Activated naive CD4-positive, alpha-beta T cell treated with anti-CD3 and anti-CD28 coated beads for 36 hours (primary cell): ENCODE measurements around the gene CABLES1. TPM values are rescaled to one million over a fixed set of nuclear protein-coding genes. Genes with fewer than 3 reads are reported as not detected.

Source experiments
- CTCF ChIA-PET: fragments of 350-600 bp; sonication (Branson Sonifier 250); formaldehyde crosslinking; loops from one replicate; lab custom pipeline; 2021; ENCODE audit warnings: antibody characterized with exemption; lab: Charles Lee
- DNase-seq: peaks from one replicate; pipeline ENCODE4 v3.0.0-alpha.2; 2020
- H3K27ac Mint-ChIP-seq: one replicate; pipeline ENCODE4 v1.8.0; 2021; ENCODE audit warnings: mild to moderate bottlenecking, mixed read lengths
- H3K27me3 Mint-ChIP-seq: one replicate; pipeline ENCODE4 v1.8.0; 2021; ENCODE audit warnings: low read depth, mixed read lengths
- H3K36me3 Mint-ChIP-seq: one replicate; pipeline ENCODE4 v1.8.0; 2021; ENCODE audit warnings: low read depth, mixed read lengths
- H3K4me1 Mint-ChIP-seq: one replicate; pipeline ENCODE4 v1.8.0; 2021; ENCODE audit warnings: low read depth, mixed read lengths
- H3K4me3 Mint-ChIP-seq: one replicate; pipeline ENCODE4 v1.8.0; 2021; ENCODE audit warnings: mild to moderate bottlenecking, moderate library complexity, mixed read lengths
- H3K9me3 Mint-ChIP-seq: one replicate; pipeline ENCODE4 v1.8.0; 2021; ENCODE audit warnings: mixed read lengths
- intact Hi-C: fragments of 100-400 bp; cut with micrococcal nuclease; formaldehyde crosslinking; loops from one replicate; pipeline ENCODE4 v1.15.1; 2023
- total RNA-seq, 2 experiments: library from RNA; stranded (reverse); gene quantifications; one replicate each; pipeline ENCODE4 v1.2.3, GENCODE V29; 2021

Gene CABLES1
- total RNA-seq, 2 experiments from 2014 or later, result 0.12 to 0.38 TPM

DNA sequence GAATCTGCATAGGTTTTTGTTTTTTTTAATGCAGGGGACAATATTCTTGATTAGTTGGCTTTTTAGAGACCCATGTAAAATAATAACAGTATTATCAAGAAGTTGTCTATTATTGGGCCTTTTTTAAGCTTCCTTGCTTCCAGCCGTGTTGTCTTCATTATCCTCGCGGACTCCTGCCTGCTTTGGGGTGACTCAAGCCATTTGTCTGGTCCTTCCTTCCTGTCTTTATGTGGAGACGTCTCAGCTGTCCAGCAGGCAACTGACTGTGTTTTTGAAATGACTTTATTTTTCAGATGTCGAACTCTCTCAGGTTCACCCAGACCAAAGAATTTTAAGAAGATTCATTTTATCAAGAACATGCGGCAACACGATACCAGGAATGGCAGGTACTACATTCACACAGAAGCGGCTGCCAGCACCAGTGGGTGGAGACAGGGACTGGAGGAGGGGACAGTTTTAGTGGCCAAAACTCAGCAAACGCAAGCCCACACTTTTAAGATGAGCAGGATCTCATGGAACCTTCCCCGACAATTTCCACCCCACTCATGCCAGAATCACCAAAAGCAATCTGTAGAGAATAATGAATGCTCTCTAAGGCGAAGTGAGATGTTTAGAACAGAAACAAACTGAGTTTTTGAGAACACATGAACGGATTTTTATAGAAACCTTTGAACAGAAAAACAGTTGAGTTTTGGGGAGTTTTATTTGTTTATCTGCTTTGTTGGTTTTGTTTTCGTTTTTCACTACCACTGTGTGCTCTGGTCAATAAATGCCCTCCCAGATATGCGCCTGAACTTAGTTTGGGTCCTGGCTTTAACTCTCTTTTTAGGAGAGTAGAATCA, 59.1 kb downstream of the CABLES1 start:
- no peak for DNase-seq
- intact Hi-C loops, result no loop called here
- Mint-ChIP-seq H3K27me3 (no peaks in the 10 kb centered on the region), H3K4me3 (no peak overlapping the region), H3K4me1 (peaks cover 9% of the 10 kb centered on the region), H3K9me3 (no peaks in the 10 kb centered on the region), H3K36me3 (no peaks in the 10 kb centered on the region), H3K27ac (no peak overlapping the region)
- CTCF ChIA-PET, result interaction anchor here (1.2 to 2.3 kb wide), 2 partner anchors 13 to 185 kb away, joined by 3 to 12 read pairs; no protein-coding TSS in a partner anchor

DNA sequence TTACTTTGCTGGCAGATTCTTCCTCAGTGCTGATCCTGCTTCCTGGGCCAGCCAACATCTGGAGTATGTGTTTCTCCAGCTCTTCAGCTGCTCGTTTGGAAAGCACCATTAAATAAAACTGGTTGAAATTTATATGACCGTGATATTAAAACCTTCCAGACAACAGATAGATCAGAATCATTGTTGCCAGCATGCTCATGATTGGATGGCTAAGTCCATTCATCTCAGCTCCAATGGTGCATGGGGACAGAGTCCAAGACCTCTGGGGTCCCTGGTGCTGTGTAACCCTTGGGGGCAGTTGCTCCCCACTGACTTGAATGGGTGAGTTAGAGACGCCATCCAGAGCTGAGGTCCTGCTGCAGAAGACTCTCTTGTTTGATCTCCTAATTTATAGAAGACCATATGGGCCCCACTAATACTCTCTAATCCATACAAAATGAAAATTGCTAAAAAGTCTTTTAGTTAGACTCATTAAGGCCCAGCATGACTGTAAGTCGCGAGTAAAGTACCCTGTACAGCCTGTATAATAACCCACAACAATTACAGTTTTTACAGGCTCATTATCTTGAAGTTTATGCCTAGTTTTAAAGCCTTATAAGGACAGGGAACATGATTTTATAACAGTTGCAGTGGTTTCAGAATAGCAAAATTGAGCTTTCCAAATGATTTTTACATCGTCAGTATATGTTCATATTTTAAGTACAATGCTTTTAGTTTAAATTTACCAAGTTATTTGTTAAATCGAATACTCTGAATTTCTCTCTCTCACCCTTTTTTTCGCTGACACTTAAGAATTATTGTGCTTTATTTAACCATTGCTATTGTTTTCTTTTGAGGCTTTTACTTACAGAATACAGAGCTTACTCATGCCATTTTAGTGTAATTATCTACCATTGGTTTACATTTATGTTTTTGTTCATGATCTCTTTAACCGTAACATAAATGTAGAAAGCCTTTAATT, 60.0 kb downstream of the CABLES1 start:
- H3K9me3 Mint-ChIP-seq, result no peaks in the 10 kb centered on the region
- no peak overlapping the region for H3K27ac Mint-ChIP-seq
- H3K27me3 Mint-ChIP-seq, result no peaks in the 10 kb centered on the region
- DNase-seq, result no peak
- peaks cover 9% of the 10 kb centered on the region for H3K4me1 Mint-ChIP-seq
- CTCF ChIA-PET, result interaction anchor here (0.6 to 2.3 kb wide), 2 partner anchors 12 to 71 kb away, joined by 5 to 12 read pairs; no protein-coding TSS in a partner anchor
- intact Hi-C loops, result no loop called here
- H3K4me3 Mint-ChIP-seq, result no peak overlapping the region
- no peaks in the 10 kb centered on the region for H3K36me3 Mint-ChIP-seq

DNA sequence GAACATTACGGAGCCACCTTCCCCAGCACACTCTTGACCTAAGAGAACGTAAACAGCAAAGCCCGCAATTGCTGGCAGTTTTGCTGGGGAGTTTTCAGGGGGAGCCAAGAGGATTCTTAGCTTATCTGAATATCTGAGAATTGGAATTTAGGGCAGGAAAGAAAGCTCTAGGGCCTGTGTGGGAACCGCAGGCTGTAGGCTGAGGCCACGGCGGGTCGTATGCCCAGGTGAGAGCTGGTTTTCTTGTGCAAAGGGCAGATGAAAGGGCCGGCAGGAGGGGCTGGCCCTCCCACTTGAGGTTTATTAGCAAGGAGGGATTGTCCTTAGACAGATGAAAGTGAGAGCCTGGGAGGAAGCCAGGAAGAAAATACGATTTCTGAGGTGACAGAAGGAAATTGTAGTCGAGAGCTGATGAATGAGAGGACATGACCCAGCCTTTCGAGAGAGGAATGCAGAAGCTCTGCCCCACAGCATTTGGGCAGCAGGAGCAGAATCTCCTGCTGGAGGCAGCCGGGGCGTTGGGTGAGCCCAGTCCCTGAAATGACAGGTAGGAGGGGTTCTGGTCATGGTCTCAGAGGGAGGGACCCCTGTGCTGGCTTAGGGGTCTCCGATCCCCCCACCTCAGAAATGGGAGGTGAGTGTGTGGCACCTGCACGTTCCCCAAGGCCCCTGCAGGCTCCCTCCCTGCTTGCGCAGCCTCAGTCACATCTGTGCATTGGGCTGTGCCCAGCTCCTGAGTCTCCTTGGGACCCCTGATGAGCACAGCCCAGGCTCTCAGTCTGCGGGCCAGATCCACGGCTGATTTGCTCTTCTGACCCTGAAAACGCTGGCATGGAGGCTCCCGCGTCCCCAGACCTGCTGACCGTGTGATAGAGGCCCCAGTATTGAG, 61.1 kb downstream of the CABLES1 start:
- Mint-ChIP-seq H3K36me3 (no peaks in the 10 kb centered on the region), H3K27me3 (no peaks in the 10 kb centered on the region), H3K27ac (no peak overlapping the region), H3K9me3 (no peaks in the 10 kb centered on the region), H3K4me3 (no peak overlapping the region), H3K4me1 (peaks cover 9% of the 10 kb centered on the region)
- no peak for DNase-seq
- intact Hi-C loops, result no loop called here
- CTCF ChIA-PET, result interaction anchor here (0.6 to 2.3 kb wide), 2 partner anchors 11 to 72 kb away, joined by 5 to 12 read pairs; no protein-coding TSS in a partner anchor

DNA sequence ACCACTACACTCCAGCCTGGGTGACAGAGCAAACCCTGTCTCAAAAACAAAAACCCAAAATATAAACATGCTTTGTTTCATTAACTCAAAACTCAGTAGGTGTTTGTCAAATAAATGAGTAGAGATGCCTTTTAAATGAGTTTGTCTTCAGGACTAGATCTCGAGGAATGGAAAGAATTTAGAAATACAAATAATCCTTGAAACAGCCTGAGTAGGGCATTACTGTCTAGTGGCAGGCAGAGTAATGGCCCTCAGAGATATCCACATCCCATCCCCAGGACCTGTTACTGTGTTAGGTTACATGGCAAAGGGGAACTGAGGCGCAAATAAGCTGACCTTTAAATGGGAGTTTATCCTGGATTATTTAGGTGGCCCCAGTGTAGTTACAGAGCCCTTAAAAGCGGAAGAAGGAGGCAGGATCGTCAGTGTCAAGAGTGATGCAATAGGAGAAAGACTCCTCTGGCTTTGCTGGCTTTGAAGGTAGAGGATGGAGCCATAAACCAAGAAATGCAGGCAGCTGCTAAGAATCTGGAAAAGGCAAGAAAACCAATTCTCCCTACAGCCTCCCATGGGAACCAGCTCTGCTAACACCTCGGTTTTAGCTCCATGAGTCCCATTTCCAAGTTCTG, 63.0 kb downstream of the CABLES1 start:
- Mint-ChIP-seq H3K27ac (no peak overlapping the region), H3K4me3 (no peak overlapping the region), H3K4me1 (peaks cover 3% of the 10 kb centered on the region), H3K36me3 (no peaks in the 10 kb centered on the region), H3K9me3 (no peaks in the 10 kb centered on the region), H3K27me3 (peaks cover 8% of the 10 kb centered on the region)
- CTCF ChIA-PET, result no interaction called here
- intact Hi-C loops, result no loop called here
- DNase-seq, result no peak

DNA sequence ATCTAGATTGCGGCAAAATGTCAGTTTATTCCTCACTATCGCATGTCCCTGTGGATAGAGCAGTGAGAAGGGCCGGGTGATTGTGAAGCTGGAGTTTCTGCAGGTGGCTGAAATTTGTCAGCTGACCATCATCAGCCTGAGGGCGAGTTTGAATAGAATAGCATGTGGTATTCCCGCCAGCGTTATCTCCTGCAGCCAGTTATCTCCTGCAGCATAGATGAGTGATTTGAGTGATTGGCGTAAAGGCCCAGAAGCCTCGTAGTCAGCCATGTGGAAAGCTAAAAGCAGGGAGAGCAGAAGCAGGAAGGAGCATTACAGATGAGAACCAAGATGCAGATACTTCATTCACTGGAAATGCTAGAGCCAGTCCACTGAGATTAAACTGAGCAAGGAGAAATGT, 65.5 kb downstream of the CABLES1 start:
- Mint-ChIP-seq H3K4me3 (no peak overlapping the region), H3K27me3 (peaks cover 10% of the 10 kb centered on the region), H3K9me3 (peaks cover 4% of the 10 kb centered on the region), H3K4me1 (peaks cover 5% of the 10 kb centered on the region), H3K27ac (no peak overlapping the region), H3K36me3 (peaks cover 3% of the 10 kb centered on the region)
- CTCF ChIA-PET, result no interaction called here
- DNase-seq, result no peak
- intact Hi-C loops, result no loop called here

DNA sequence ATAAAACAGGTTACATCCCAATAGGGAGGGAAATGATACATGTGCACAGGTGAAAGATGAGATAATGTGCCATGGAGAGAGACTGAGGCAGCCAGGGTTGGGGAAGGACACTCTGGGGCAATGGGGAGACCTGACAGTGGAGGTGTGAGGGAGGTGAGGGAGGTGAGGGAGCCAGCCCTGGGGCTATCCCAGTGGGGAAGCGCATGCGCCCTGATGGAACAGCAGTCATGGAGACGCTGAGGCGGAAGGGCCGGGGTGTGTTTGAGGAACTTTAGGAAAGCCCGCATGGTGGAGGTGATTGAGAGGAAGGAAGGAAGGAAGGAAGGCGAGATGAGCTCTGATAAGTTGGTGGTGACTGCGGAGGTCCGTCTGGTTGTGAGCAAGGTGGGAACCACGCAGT, 66.5 kb downstream of the CABLES1 start:
- Mint-ChIP-seq H3K4me3 (no peak overlapping the region), H3K36me3 (peaks cover 3% of the 10 kb centered on the region), H3K9me3 (peaks cover 4% of the 10 kb centered on the region), H3K4me1 (peaks cover 5% of the 10 kb centered on the region), H3K27me3 (peaks cover 10% of the 10 kb centered on the region), H3K27ac (no peak overlapping the region)
- CTCF ChIA-PET, result no interaction called here
- intact Hi-C loops, result no loop called here
- DNase-seq, result no peak

DNA sequence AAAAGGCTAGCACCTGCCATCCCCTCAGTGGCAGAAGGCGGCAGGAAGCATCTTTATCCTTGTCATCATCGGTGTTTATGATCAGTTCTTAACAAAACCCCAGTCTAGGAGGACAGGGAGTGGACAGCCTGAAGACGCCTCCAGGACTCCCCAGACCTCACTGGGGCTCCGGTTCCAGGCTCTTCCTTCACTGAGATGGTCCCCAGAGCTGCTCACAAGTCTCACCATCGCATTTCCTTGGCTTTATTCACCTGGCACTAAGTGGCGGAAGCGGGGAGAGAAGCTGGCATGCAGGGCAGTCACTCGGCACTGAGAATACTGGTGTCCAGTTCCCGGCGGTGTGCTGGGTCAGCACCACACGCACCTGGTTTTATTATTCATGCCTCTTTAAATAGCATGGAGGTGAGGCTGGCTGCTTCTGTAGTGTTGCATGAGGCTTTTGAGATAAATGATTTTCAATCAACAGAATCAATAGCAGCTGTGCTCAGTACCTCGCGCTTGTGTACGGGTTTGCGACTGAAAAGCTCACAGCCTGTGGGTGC, 68.7 kb downstream of the CABLES1 start:
- Mint-ChIP-seq H3K27me3 (peaks cover 12% of the 10 kb centered on the region), H3K36me3 (peaks cover 3% of the 10 kb centered on the region), H3K27ac (no peak overlapping the region), H3K4me3 (no peak overlapping the region), H3K9me3 (peaks cover 7% of the 10 kb centered on the region), H3K4me1 (peaks cover 10% of the 10 kb centered on the region)
- DNase-seq, result no peak
- intact Hi-C loops, result no loop called here
- CTCF ChIA-PET, result interaction anchor here (0.6 kb wide), 1 partner anchor 37 kb away, joined by 4 read pairs; no protein-coding TSS in a partner anchor

DNA sequence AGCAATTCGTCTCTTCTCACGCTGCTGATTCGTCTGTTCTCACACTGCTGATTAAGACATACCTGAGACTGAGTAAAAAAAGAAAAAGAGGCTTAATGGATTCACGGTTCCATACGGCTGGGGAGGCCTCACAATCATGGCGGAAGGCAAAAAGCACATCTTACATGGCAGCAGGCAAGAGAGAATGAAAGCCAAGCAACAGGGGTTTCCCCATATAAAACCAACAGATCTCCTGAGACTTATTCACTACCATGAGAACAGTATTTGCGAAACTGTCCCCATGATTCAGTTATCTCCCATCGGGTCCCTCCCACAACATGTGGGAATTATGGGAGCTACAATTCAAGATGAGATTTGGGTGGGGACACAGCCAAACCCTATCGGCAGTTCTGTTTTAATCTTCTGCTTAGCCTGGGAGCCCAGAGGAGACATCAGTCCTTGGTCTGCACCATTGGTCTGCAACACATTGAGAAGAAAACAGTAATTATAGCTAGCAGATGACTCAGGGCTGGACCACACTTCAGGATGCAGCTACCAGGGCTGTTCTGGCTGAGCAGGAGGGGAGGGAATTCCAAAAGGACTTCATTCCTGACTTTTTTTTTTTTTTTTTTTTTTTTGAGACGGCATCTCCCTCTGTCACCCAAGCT, 69.4 kb downstream of the CABLES1 start:
- Mint-ChIP-seq H3K4me3 (no peak overlapping the region), H3K9me3 (peaks cover 8% of the 10 kb centered on the region), H3K36me3 (peaks cover 3% of the 10 kb centered on the region), H3K4me1 (peaks cover 16% of the 10 kb centered on the region), H3K27me3 (peaks cover 12% of the 10 kb centered on the region), H3K27ac (no peak overlapping the region)
- CTCF ChIA-PET, result interaction anchor here (0.6 kb wide), 1 partner anchor 37 kb away, joined by 4 read pairs; no protein-coding TSS in a partner anchor
- no peak for DNase-seq
- intact Hi-C loops, result no loop called here

DNA sequence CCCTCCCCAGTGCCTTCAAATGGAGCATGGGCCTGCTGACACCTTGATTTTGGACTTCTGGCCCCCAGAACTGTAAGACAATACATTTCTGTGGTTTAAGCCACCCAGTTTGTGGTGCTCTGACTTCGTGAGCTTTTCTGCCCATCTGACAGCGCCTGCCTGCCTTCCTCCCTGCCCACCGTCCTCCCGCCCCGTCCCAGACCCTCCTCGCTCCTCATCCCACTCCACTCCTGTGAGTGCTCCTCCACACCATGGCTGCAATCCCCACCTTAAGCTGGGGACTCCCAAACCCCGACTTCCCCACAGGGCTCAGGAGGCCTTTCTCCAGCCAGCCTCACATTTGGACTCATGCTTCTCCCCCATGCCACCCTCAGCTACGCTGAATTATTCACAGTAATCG, 70.7 kb downstream of the CABLES1 start:
- Mint-ChIP-seq H3K9me3 (peaks cover 8% of the 10 kb centered on the region), H3K27ac (no peak overlapping the region), H3K27me3 (peaks cover 12% of the 10 kb centered on the region), H3K4me1 (peaks cover 17% of the 10 kb centered on the region), H3K36me3 (peaks cover 3% of the 10 kb centered on the region), H3K4me3 (no peak overlapping the region)
- intact Hi-C loops, result no loop called here
- no peak for DNase-seq
- CTCF ChIA-PET, result interaction anchor here (0.5 to 2.9 kb wide), 5 partner anchors 10 to 564 kb away, joined by 3 to 12 read pairs (median 3); no protein-coding TSS in a partner anchor

DNA sequence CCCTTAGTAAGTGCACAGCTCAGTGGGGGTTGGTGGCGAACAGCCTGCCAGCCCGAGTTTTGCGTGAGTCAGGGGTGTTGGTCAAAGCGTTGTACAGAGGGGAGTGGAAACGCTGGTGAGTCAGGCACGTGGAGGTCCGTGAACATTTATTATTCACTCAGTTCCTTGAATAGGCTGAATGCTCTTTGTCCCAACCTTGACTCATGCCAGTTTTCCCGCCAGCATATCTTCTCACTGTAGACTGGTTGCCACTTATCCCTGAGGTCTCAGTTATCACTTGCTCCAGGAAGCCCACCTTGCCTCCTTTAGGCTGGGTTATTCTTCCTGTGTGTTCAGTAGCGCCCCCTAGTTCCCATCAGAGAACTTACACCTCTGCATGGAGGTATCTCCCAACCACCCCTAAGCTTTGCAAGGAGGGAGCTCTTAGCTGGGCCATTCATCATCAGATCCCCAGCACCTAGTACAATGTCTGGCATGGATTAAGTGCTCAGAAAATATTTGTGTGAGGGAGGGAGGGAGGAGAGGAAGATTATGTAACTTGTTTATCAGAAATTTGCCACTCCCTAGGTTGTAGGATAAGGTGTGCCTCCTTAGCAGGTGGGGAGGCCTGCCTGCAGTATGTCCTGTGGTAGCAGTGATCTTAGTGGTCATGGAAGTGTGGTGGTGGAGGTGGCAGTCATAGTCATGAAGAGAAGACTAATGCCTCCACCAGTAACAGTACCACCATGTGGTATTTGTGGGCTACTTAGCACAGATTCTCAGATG, 72.1 kb downstream of the CABLES1 start:
- peaks cover 9% of the 10 kb centered on the region for H3K27me3 Mint-ChIP-seq
- DNase-seq, result no peak
- peaks cover 17% of the 10 kb centered on the region for H3K4me1 Mint-ChIP-seq
- intact Hi-C loops, result no loop called here
- CTCF ChIA-PET, result interaction anchor here (0.7 to 2.9 kb wide), 7 partner anchors 8 to 204 kb away, joined by 3 to 12 read pairs (median 3); no protein-coding TSS in a partner anchor
- no peak overlapping the region for H3K4me3 Mint-ChIP-seq
- peaks cover 8% of the 10 kb centered on the region for H3K9me3 Mint-ChIP-seq
- H3K36me3 Mint-ChIP-seq, result peaks cover 3% of the 10 kb centered on the region
- H3K27ac Mint-ChIP-seq, result no peak overlapping the region
